Neural cell (in vitro differentiated cells): Measurements from ENCODE around the gene WDR54.

Source experiments
- CTCF ChIP-seq: fragments of 450-650 bp; IDR thresholded peaks from 2 replicates; pipeline ENCODE4 v1.5.1; 2014; ENCODE audit warnings: antibody characterized with exemption, mild to moderate bottlenecking, moderate library complexity; ENCODE audit not compliant: poor library complexity, severe bottlenecking
- EZH2 ChIP-seq: fragments of 200-600, 300-800 bp; shearing (Covaris generic), sonication (generic); IDR thresholded peaks from 2 replicates; pipeline ENCODE4 v1.6.1; 2014; ENCODE audit warnings: antibody characterized with exemption, low read length, borderline replicate concordance, mild to moderate bottlenecking; ENCODE audit not compliant: insufficient read depth, poor library complexity, severe bottlenecking
- TAF1 ChIP-seq: IDR thresholded peaks from 2 replicates; pipeline ENCODE4 v1.6.1; 2012; ENCODE audit warnings: low read depth

- TF ChIP-seq CTCF (no peak), TAF1 (no peak), EZH2 (no peak)
Observed at GRCh38 chr2:74414441-74414840, 7.1 kb upstream of the WDR54 start.
